WI38 (cell line): ENCODE results near the gene ALG9.
"Not testable (repeated sequence)": the region's sequence is repeated elsewhere in the genome, so short reads cannot be mapped to it uniquely, and the experiment has no call there.

ENCODE experiments used
- H3K4me3 ChIP-seq: 2 replicates; pipeline ENCODE4 v1.5.1; 2011; ENCODE audit warnings: low read depth, mild to moderate bottlenecking, control low read depth, low read length
- TF ChIP-seq, protein P1 (sequence below): IDR thresholded peaks from 2 replicates; pipeline ENCODE4 v1.5.1; 2012; ENCODE audit warnings: low read depth, mild to moderate bottlenecking, control low read depth, low read length

ALG9 gene

DNA sequence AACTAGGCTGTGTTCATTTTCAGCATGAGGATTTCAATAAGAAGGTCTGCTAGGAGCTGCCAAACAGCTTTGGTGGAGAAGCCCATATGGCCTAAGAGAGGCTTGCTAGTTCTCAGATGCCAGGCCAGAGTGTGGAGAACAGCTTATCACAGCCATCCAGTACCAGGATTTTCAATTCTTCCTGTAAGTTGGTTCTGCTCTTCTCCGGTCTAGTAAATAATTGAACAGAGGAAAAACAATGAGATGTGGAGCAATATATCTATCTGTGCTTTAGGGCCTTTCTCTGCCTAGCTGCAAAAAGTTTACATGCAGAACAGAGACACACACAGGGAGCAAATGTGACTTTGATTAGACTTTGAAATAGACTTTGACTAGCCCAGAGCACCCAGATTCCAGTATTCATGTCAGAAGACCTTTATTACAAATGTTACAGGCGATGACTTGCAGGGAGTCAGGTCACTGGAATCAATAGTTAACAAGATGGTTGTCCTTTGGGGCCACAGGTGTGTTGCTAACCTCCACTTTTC is 85.4 kb downstream of the ALG9 start:
- H3K4me3 ChIP-seq: no peak overlapping the region
- TF ChIP-seq, protein P1, sequence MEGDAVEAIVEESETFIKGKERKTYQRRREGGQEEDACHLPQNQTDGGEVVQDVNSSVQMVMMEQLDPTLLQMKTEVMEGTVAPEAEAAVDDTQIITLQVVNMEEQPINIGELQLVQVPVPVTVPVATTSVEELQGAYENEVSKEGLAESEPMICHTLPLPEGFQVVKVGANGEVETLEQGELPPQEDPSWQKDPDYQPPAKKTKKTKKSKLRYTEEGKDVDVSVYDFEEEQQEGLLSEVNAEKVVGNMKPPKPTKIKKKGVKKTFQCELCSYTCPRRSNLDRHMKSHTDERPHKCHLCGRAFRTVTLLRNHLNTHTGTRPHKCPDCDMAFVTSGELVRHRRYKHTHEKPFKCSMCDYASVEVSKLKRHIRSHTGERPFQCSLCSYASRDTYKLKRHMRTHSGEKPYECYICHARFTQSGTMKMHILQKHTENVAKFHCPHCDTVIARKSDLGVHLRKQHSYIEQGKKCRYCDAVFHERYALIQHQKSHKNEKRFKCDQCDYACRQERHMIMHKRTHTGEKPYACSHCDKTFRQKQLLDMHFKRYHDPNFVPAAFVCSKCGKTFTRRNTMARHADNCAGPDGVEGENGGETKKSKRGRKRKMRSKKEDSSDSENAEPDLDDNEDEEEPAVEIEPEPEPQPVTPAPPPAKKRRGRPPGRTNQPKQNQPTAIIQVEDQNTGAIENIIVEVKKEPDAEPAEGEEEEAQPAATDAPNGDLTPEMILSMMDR: no peak

DNA sequence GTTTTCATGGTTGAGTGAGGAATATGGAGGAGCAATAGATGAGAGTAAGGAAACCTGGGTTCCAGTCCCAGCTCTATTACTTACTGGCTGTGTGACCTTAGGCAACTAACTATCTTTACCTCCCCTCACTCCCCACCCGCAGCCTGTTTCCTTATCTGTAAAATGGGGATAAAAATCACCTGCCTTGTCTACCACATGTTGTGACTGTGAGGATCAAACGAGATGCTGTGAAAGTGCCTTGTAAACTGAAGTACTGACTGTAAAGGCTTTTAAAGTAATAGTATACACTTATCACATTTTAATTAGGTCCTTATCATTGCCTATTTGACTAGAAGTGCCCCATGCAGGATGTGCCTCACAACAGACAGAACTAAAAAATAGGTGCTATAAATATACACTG is 86.3 kb downstream of the ALG9 start:
- TF ChIP-seq, protein P1: no peak
- H3K4me3 ChIP-seq: no peak overlapping the region

DNA sequence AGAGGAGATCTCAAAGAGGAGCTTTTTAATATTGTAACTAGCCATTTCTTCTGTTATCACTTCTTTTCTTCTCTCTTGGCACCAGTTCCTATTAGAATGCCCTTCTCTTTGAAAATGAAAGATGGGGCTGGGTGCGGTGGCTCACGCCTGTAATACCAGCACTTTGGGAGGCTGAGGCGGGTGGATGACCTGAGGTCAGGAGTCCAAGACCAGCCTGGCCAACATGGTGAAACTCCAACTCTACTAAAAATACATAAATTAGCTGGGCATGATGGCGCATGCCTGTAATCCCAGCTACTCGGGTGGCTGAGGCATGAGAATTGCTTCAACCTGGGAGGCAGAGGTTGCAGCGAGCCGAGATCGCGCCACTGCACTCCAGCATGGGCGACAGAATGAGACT is 87.1 kb downstream of the ALG9 start:
- H3K4me3 ChIP-seq: not testable (repeated sequence)

DNA sequence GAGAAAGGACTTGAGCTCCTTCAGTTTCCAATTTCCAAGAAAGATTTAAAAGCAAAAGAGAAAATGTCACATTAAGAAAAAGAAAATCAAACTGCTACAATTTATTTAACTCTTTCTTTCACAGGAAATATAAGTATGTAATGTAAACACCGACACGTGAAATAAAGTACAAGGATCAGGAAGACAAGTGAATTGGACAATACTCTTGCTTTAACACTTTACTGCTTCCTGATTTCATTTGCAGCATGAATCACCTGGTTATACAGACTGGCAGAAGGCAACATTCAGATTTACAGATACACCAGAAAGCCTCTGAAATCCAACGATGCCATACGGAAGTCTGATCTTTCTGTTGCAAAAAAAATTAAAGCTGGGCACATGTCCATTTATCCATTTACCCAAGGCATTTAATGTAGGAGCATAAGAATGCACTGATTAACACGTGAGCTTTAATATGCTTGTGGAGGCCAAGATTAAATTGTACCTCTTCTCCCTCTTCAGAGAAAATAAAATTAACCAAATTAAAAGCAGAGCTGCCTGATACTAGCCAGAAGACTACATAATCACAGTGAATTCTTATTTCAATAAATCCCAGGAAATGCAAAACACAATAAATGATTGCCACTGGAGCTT is 89.2 kb downstream of the ALG9 start:
- TF ChIP-seq, protein P1: no peak

DNA sequence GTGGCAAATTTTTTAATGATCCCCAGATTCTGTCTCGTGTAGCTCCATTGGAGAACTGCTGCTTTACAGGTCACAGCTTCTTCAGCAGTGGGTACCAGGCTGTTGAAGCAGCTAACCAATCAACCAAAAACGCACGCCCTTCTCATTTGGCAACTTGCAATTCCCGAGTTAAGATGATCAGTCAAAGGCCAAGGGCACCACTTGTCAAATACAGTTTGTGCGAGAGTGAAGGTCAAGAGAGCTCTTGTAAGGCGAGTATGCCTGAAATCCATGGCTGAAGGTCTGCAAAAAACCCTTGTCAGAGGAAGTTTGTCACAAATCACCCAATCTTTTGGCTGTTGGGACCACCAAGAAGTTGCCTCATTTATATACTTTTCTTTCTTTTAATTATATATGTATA is 92.3 kb downstream of the ALG9 start:
- TF ChIP-seq, protein P1: no peak

More for the DNA sequence above, 89.2 kb downstream of the ALG9 start:
- H3K4me3 ChIP-seq: no peak overlapping the region

DNA sequence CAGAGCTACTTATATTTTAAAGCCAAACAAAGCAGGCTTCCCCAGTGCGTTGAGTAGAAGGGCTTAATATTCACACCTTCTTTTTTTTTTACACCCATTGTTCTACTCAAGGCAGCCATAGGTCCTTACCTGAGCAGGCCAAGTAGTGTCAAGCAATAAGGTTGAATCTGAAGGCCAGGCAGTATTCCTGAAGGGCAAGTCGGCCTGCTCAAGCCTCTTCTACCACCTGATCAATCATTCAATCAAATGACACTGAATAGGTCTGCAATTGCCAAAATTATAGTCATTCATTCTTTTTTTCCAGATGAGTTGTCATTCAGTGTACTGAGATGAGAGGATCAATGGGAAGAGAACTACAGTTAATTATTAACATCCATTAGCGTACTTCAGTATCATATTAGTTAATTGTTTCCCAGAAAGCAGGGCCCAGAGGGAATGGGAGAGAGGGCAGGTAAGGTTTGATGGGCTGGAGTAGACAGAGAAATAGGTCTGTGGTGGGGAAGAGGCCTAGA is 93.3 kb downstream of the ALG9 start:
- TF ChIP-seq, protein P1: no peak
- no peak overlapping the region for H3K4me3 ChIP-seq

More for the DNA sequence above, 92.3 kb downstream of the ALG9 start:
- H3K4me3 ChIP-seq: no peak overlapping the region

DNA sequence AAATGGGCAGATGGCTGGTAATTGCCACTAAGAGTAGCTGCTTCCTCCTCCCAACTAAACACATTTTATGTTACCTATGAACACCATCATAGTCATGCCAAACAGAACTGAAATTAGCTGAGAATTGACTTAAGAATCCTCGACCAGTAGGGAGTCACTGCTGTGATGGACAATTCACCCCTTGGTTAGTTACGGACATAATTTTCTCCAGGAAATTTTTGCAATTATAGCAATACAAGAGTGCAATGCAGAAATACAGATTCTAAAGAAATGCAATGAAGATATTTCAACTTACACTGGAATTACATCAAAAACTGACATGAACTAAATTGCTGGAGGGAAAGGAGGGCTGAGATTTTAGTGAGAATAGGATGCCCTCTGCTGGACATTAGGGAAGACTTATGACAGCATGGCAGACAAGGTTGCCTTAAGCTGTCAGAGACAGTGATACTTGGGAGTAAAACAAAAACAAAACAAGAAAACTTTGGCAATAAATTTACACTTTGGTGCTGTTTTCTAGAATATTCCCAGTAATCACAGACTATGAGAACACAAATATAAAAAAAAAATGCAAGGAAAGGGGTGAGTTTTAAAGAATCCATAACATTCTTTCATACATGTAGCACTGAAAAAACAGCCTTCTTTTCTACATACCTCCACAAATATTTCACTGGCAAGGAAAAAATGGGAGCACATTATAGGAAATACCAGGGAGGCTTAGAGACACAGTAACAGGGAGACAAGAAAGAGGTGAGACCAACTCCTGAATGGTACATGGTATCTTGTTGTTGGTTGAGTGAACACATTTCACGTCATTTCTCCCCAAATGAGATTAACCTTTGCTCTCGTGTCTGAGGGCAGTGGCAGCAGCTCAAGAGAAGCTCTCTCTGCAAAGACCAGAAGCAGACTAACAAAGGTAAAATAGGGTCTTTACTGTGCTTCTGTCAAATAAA is 94.0 kb downstream of the ALG9 start:
- H3K4me3 ChIP-seq: no peak overlapping the region
- TF ChIP-seq, protein P1: peak; percentile 49
